Heart left ventricle (tissue), 13 donors: Measurements from ENCODE around the gene SCAF4.

Experiments
- POLR2A ChIP-seq, 2 donors: fragments of 450-650 bp; IDR thresholded peaks; one replicate each; pipeline ENCODE4 v1.6.1; 2017; ENCODE audit warnings: antibody characterized with exemption in 2 of 2, mild to moderate bottlenecking in 2 of 2, moderate library complexity in 2 of 2
- TF ChIP-seq, protein P1 (sequence below), 12 donors: fragments of 200-600 bp; sonication (generic) in 4 of 12; IDR thresholded peaks; one replicate each; pipeline versions ENCODE4 v1.5.0 to v1.8.0; 2018 to 2022; ENCODE audit warnings: antibody characterized with exemption in 12 of 12, mild to moderate bottlenecking in 5 of 12
- donor health status: ischemic (EF 13 %, LVEDD 7.1; RV severe dilation, severe dysfunction).
- donor health status: DM: no; HTN: yes; CAD: no.
- donor health status: DM: no; HTN: no; CAD: no.
- donor health status: ischemic (EF 25% LVEDD 6.9; RV normal size, moderate dysfunction).
- donor health status: ischemic (EF 25% LVEDD 5.7; RV mildly dilated, moderate dysfunction).
- donor health status: ischemic (EF 35%, LVEDD 5.7; RV mildly dilated, moderate dysfunction).
- donor health status: nonischemic (EF 11% LVEDD 7.7; RV severe dilation, severe dysfunction).
- donor health status: DM: yes; HTN: yes; CAD: no.
- donor health status: PGD.
- donor health status: ischemic (EF 29% LVEDD 5.4; RV normal size, mild dysfunction).
- donor health status: nonischemic (EF 23%, LVEDD 6.1; RV moderate dilation, normal function).

DNA sequence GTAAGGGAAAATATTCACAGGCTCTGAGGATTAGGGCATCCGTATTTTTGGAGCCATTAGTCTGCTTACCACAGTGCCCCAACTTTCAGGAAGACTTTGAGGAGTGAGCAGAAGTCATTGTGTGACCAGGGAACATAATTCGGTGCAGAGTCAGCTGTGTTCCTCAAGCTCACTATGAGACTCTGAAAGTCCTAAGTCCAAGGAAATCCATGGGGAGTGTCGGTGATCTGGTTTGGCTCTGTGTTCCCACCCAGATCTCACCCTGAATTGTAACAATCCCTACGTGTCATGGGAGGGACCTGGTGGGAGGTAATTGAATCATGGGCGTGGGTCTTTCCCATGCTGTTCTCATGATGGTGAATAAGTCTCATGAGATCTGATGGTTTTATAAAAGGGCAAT is 45.9 kb upstream of the SCAF4 start:
- TF ChIP-seq, protein P1, sequence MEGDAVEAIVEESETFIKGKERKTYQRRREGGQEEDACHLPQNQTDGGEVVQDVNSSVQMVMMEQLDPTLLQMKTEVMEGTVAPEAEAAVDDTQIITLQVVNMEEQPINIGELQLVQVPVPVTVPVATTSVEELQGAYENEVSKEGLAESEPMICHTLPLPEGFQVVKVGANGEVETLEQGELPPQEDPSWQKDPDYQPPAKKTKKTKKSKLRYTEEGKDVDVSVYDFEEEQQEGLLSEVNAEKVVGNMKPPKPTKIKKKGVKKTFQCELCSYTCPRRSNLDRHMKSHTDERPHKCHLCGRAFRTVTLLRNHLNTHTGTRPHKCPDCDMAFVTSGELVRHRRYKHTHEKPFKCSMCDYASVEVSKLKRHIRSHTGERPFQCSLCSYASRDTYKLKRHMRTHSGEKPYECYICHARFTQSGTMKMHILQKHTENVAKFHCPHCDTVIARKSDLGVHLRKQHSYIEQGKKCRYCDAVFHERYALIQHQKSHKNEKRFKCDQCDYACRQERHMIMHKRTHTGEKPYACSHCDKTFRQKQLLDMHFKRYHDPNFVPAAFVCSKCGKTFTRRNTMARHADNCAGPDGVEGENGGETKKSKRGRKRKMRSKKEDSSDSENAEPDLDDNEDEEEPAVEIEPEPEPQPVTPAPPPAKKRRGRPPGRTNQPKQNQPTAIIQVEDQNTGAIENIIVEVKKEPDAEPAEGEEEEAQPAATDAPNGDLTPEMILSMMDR (IDR thresholded peaks at IDR 0.05), result no peak
- TF ChIP-seq POLR2A (IDR thresholded peaks at IDR 0.05), result no peak
